HepG2 (cell line): ENCODE data around the gene RPRD2. TPM values are rescaled to one million over a fixed set of nuclear protein-coding genes. Genes with fewer than 3 reads are reported as not detected.

ENCODE experiments used
- CREB3 ChIP-seq: sonication (generic); formaldehyde crosslinking; IDR thresholded peaks from 2 replicates; pipeline ENCODE4 v1.5.0; 2020; ENCODE audit warnings: missing genetic modification reagents
- EEA1 ChIP-seq: sonication (generic); formaldehyde crosslinking; IDR thresholded peaks from 2 replicates; pipeline ENCODE4 v1.5.1; 2020; ENCODE audit warnings: mild to moderate bottlenecking, missing genetic modification reagents, borderline replicate concordance
- ELF4 ChIP-seq: sonication (generic); formaldehyde crosslinking; IDR thresholded peaks from 2 replicates; pipeline ENCODE4 v1.5.0; 2020; ENCODE audit warnings: missing genetic modification reagents, mild to moderate bottlenecking, moderate library complexity, borderline replicate concordance
- PLRG1 ChIP-seq: fragments of 450-650 bp; conservative IDR thresholded peaks from 2 replicates; pipeline ENCODE4 v1.6.1; 2016
- RFXAP ChIP-seq: sonication (generic); formaldehyde crosslinking; IDR thresholded peaks from 2 replicates; pipeline ENCODE4 v1.4.0; 2020; ENCODE audit warnings: missing genetic modification reagents, borderline replicate concordance
- TEAD2 ChIP-seq: sonication (generic); formaldehyde crosslinking; IDR thresholded peaks from 2 replicates; pipeline ENCODE4 v1.9.0; 2021; ENCODE audit warnings: missing genetic modification reagents
- TRIM24 ChIP-seq: sonication (generic); formaldehyde crosslinking; IDR thresholded peaks from 2 replicates; pipeline ENCODE4 v1.8.0; 2022; ENCODE audit warnings: mild to moderate bottlenecking, missing genetic modification reagents
- ZBTB33 ChIP-seq: sonication (generic); formaldehyde crosslinking; IDR thresholded peaks from 2 replicates; pipeline ENCODE4 v1.4.0; 2020; ENCODE audit warnings: missing genetic modification reagents
- ZMYM4 ChIP-seq: sonication (generic); formaldehyde crosslinking; IDR thresholded peaks from 2 replicates; pipeline ENCODE4 v1.8.1; 2023; ENCODE audit warnings: mild to moderate bottlenecking, missing genetic modification reagents
- ZNF180 ChIP-seq: sonication (generic); formaldehyde crosslinking; IDR thresholded peaks from 2 replicates; pipeline ENCODE4 v1.4.0; 2020; ENCODE audit warnings: low read depth, missing genetic modification reagents, borderline replicate concordance
- ZNF670 ChIP-seq: sonication (generic); formaldehyde crosslinking; IDR thresholded peaks from 2 replicates; pipeline ENCODE4 v1.8.0; 2022; ENCODE audit warnings: mild to moderate bottlenecking, missing genetic modification reagents, borderline replicate concordance
- polyA plus RNA-seq, 8 experiments: library from polyadenylated mRNA; depleted of rRNA in 3 of 8; stranded (reverse) in 7 of 8; unstranded in 1 of 8; fragments of >200 nt; fragmentation: Illumina TruSeq in 4 of 8; extraction: Trizol in 4 of 8; gene quantifications; 2 replicates each; pipeline versions ENCODE4 v1.2.1 to v1.2.3, GENCODE V29; 2011 to 2016; ENCODE audit warnings: low read depth in 4 of 8, missing spikeins in 1 of 8, mixed read lengths in 1 of 8; ENCODE audit not compliant: insufficient read depth in 1 of 8
- total RNA-seq, 5 experiments: library from RNA; depleted of rRNA; stranded (reverse); fragments of >200 nt; fragmentation: Illumina TruSeq; extraction: Trizol; gene quantifications; 2 replicates each; pipeline ENCODE4 v1.2.3, GENCODE V29; 2016; ENCODE audit warnings: low read depth in 1 of 5
- TF ChIP-seq, protein P1 (sequence below): sonication (generic); formaldehyde crosslinking; IDR thresholded peaks from 2 replicates; pipeline ENCODE4 v1.4.0; 2020; ENCODE audit warnings: missing genetic modification reagents, borderline replicate concordance
- TF ChIP-seq, protein P2 (sequence below): sonication (generic); formaldehyde crosslinking; IDR thresholded peaks from 2 replicates; pipeline ENCODE4 v1.5.1; 2020; ENCODE audit warnings: mild to moderate bottlenecking, missing genetic modification reagents, borderline replicate concordance

Gene RPRD2
- total and polyA plus RNA-seq, 2 of the 13 experiments (the other 11 are each of a cell fraction or from before 2014, with no cell fraction given) = 8.0 to 8.9 TPM

DNA sequence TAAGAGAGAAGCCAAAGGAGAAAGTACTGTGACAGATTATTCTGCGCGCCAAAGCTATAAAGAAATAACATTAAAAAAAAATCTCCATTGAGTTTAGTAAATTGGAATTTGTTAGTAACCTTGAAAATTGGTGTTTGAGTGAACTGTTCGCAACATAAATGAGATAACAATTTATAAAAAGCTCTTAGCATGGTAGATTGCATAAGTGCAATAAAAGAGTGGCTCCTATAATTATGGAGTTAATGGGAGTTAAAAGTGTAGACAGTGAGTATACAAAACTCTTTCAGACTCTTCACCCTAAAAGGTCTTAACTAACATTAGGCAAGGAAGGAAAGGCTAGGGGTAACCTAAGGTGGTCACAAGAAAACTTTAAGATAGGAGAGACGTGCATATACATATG is 50.6 kb downstream of the RPRD2 start (continued):
- TF ChIP-seq, protein P1, sequence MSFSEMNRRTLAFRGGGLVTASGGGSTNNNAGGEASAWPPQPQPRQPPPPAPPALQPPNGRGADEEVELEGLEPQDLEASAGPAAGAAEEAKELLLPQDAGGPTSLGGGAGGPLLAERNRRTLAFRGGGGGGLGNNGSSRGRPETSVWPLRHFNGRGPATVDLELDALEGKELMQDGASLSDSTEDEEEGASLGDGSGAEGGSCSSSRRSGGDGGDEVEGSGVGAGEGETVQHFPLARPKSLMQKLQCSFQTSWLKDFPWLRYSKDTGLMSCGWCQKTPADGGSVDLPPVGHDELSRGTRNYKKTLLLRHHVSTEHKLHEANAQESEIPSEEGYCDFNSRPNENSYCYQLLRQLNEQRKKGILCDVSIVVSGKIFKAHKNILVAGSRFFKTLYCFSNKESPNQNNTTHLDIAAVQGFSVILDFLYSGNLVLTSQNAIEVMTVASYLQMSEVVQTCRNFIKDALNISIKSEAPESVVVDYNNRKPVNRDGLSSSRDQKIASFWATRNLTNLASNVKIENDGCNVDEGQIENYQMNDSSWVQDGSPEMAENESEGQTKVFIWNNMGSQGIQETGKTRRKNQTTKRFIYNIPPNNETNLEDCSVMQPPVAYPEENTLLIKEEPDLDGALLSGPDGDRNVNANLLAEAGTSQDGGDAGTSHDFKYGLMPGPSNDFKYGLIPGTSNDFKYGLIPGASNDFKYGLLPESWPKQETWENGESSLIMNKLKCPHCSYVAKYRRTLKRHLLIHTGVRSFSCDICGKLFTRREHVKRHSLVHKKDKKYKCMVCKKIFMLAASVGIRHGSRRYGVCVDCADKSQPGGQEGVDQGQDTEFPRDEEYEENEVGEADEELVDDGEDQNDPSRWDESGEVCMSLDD (CRISPR knock-in tag) = no peak
- TF ChIP-seq ELF4 (CRISPR knock-in tag) (no peak), EEA1 (no peak), ZNF670 (CRISPR knock-in tag) (no peak), TRIM24 (CRISPR knock-in tag) (no peak), PLRG1 (no peak), ZNF180 (CRISPR knock-in tag) (no peak), ZBTB33 (CRISPR knock-in tag) (no peak), TEAD2 (CRISPR knock-in tag) (no peak), RFXAP (CRISPR knock-in tag) (no peak), CREB3 (CRISPR knock-in tag) (no peak), ZMYM4 (CRISPR knock-in tag) (no peak)
- TF ChIP-seq, protein P2, sequence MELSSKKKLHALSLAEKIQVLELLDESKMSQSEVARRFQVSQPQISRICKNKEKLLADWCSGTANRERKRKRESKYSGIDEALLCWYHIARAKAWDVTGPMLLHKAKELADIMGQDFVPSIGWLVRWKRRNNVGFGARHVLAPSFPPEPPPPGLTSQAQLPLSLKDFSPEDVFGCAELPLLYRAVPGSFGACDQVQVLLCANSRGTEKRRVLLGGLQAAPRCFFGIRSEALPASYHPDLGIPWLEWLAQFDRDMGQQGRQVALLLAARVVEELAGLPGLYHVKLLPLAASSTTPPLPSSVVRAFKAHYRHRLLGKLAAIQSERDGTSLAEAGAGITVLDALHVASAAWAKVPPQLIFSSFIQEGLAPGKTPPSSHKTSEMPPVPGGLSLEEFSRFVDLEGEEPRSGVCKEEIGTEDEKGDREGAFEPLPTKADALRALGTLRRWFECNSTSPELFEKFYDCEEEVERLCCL (CRISPR knock-in tag) = no peak
